Ishikawa (cell line): Measurements from ENCODE around the gene TCTN1.

Experiments
- CEBPB ChIP-seq: IDR thresholded peaks from 2 replicates; pipeline ENCODE4 v1.6.1; 2012
- CREB1 ChIP-seq: IDR thresholded peaks from 2 replicates; pipeline ENCODE4 v1.6.1; 2012; ENCODE audit warnings: low read depth
- EGR1 ChIP-seq: IDR thresholded peaks from 2 replicates; pipeline ENCODE4 v1.6.1; 2012
- EP300 ChIP-seq: IDR thresholded peaks from 2 replicates; pipeline ENCODE4 v1.6.1; 2012; ENCODE audit warnings: borderline replicate concordance
- FOXM1 ChIP-seq: IDR thresholded peaks from 2 replicates; pipeline ENCODE4 v1.6.1; 2012; ENCODE audit warnings: low read depth, borderline replicate concordance
- MAX ChIP-seq: IDR thresholded peaks from 2 replicates; pipeline ENCODE4 v1.6.1; 2012
- RAD21 ChIP-seq: IDR thresholded peaks from 2 replicates; pipeline ENCODE4 v1.6.1; 2012; ENCODE audit warnings: low read depth
- REST ChIP-seq: IDR thresholded peaks from 2 replicates; pipeline ENCODE4 v1.6.1; 2012; ENCODE audit warnings: low read depth, mild to moderate bottlenecking
- TAF1 ChIP-seq: IDR thresholded peaks from 2 replicates; pipeline ENCODE4 v1.6.1; 2012; ENCODE audit warnings: low read depth, mild to moderate bottlenecking
- TCF12 ChIP-seq: IDR thresholded peaks from 2 replicates; pipeline ENCODE4 v1.6.1; 2012; ENCODE audit warnings: low read depth
- TEAD4 ChIP-seq: IDR thresholded peaks from 2 replicates; pipeline ENCODE4 v1.6.1; 2012
- USF1 ChIP-seq: IDR thresholded peaks from 2 replicates; pipeline ENCODE4 v1.6.1; 2012
- YY1 ChIP-seq: IDR thresholded peaks from 2 replicates; pipeline ENCODE4 v1.6.1; 2012; ENCODE audit warnings: low read depth

- TF ChIP-seq YY1 (no peak), MAX (no peak), TEAD4 (no peak), REST (no peak), EP300 (no peak), TCF12 (no peak), RAD21 (no peak), CEBPB (no peak), EGR1 (no peak), CREB1 (no peak), TAF1 (no peak), USF1 (no peak), FOXM1 (no peak)
These were observed 37.4 kb upstream of the TCTN1 start for GRCh38 chr12:110576504-110576903.
